Effector memory CD4-positive, alpha-beta T cell (primary cell): Measurements from ENCODE around the gene TMEM250.
A peak's percentile ranks its signal among the peaks of the same experiment; 100 is the strongest.

Source experiments
- DNase-seq, 3 donors: peaks; one replicate each; pipeline ENCODE4 v3.0.0-alpha.2; 2020
- H3K27ac ChIP-seq: 2 replicates; pipeline ENCODE4 v1.7.0; 2013; ENCODE audit warnings: mild to moderate bottlenecking, low read length, moderate library complexity; ENCODE audit not compliant: insufficient read depth, poor library complexity, severe bottlenecking
- H3K27me3 ChIP-seq: replicated peaks from 2 replicates; pipeline ENCODE4 v1.7.0; 2013; ENCODE audit warnings: mild to moderate bottlenecking, low read length; ENCODE audit not compliant: insufficient read depth, control insufficient read depth, poor library complexity, severe bottlenecking
- H3K36me3 ChIP-seq: 2 replicates; pipeline ENCODE4 v1.7.0; 2013; ENCODE audit warnings: mild to moderate bottlenecking, low read length, moderate library complexity; ENCODE audit not compliant: control insufficient read depth, insufficient read depth
- H3K4me1 ChIP-seq: 2 replicates; pipeline ENCODE4 v1.7.0; 2013; ENCODE audit warnings: low read length, mild to moderate bottlenecking; ENCODE audit not compliant: control insufficient read depth, insufficient read depth, poor library complexity, severe bottlenecking
- H3K4me3 ChIP-seq: 2 replicates; pipeline ENCODE4 v1.7.0; 2013; ENCODE audit warnings: low read length, low read depth, mild to moderate bottlenecking; ENCODE audit not compliant: insufficient read depth, poor library complexity, severe bottlenecking
- H3K9me3 ChIP-seq: 2 replicates; pipeline ENCODE4 v1.7.0; 2013; ENCODE audit warnings: mild to moderate bottlenecking, low read length, moderate library complexity; ENCODE audit not compliant: control insufficient read depth

Gene TMEM250

DNA sequence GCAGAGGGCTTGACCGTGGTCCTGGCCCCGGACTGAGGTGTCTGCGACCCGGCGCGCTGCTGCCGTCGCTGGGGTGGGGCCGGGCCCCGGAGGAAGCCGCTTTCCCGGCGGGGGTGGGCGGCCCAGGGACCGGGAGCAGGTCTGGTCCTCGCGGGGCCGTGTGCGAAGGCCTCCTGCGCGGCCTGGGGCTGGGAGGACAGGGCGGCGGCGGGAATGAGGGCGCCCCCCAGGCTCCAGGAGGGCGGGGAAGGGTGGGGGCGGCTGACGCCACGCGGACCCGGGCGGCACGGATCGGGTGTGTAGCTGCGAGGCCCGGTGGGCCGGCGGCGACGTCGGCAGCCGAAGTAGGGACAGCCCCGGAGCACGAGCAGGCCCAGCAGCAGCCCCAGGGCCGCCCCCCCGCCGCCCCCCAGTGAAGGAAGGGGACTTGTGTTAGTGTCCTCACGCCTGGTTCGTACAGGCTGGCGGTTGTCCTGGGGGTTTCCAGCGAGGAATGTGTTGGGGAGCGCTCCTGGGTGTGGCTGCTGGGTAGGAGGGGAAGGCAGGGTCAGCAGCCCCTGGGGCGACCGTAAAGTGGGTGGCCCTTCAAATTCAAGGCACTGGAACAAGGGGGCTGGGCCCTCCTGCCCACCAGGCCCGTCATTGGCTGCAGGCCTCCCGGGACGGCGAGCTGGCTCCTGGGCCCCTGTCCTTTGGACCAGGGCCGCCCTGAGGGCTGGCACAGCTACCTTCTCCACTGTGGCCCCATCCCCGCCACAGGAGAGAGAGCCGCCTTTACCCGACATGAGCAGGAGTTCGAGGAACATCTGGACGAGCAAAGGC, 597 bp upstream of the TMEM250 start:
- peaks cover 21% of the 10 kb centered on the region for H3K36me3 ChIP-seq
- H3K27me3 ChIP-seq: no peaks in the 10 kb centered on the region
- peak overlapping the region; percentile 72 for H3K4me3 ChIP-seq
- no peaks in the 10 kb centered on the region for H3K9me3 ChIP-seq
- peak in 1 of 3 donors; percentile 30 for DNase-seq
- H3K4me1 ChIP-seq: peaks cover 24% of the 10 kb centered on the region
- peak overlapping the region; percentile 87 for H3K27ac ChIP-seq

- Histone ChIP-seq H3K27me3 (no peaks in the 10 kb centered on the region), H3K4me3 (peak overlapping the region; percentile 72), H3K9me3 (no peaks in the 10 kb centered on the region), H3K36me3 (peaks cover 22% of the 10 kb centered on the region), H3K4me1 (peaks cover 22% of the 10 kb centered on the region), H3K27ac (peak overlapping the region; percentile 87)
- DNase-seq: no peak
Measured at GRCh38 chr9:136117916-136118319, 757 bp downstream of the TMEM250 start.

DNA sequence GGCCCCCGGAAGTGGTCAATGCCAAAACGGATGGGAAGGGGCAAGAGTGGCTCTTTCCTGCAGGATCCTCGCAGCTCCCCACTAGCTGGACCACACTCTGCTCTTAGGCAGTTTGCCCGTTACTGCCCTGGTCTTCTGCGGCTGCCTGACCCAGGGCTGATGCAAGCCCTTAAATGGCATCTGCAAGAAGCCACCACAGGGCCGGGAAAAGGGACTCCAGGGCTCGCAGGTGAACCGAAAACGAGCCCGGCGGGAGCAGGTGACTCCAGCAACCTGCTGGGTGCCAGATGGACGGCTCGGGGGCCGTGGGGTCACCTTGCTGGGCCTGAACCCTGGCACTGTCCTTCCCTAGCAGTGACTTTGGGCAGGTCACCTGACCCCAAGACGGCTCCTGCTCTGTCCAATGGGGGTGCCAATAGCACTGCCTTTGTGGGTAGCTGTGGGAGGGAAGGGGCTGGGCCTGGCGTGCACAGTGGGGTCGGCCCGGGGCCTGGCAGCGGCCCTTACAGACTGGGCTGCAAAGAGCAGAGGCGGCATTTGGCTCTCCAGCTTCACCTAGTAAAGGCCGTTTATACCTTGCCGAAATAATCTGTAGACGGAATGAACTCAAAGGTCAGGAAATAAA, 1.3 kb downstream of the TMEM250 start:
- Histone ChIP-seq H3K27me3 (no peaks in the 10 kb centered on the region), H3K27ac (peak overlapping the region; percentile 87), H3K9me3 (no peaks in the 10 kb centered on the region), H3K36me3 (peaks cover 22% of the 10 kb centered on the region), H3K4me1 (peaks cover 18% of the 10 kb centered on the region), H3K4me3 (peak overlapping the region; percentile 72)
- no peak for DNase-seq

DNA sequence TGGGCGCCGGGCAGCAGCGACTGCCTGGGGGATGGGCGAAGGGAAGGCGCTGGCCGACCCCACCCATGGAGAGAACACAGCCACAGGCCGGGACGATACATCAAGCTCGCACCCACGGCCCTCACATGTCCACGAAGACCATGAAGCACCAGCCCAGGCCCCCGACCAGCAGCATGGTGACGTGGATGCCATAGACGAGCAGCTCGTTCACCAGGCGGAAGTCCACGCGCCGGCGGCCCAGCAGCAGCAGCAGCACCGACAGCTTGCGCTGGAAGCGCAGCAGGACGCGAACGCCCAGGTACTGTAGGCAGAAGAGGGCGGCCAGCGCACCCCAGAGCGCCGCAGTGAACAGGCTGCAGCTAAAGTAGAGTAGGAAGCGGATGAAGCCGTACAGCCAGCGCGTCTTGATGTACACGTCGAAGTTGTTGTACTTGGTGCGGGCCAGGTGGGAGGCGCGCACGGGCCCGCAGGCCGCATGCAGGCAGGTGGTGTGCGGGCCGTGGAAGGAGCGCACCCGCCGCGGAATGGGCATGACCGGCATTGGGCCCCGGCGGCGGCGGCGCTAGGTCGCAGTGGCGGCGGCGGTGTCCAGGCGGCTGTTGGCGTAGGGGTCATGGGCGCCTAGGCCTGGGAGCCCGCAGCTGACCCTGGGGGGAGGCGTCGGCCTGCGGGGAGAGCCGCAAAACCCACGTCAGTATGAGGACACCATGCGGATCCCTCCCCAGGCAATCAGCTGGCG, 2.1 kb downstream of the TMEM250 start:
- Histone ChIP-seq H3K4me3 (no peak overlapping the region), H3K9me3 (no peaks in the 10 kb centered on the region), H3K36me3 (peaks cover 22% of the 10 kb centered on the region), H3K27ac (no peak overlapping the region), H3K27me3 (no peaks in the 10 kb centered on the region), H3K4me1 (peaks cover 18% of the 10 kb centered on the region)
- no peak for DNase-seq

DNA sequence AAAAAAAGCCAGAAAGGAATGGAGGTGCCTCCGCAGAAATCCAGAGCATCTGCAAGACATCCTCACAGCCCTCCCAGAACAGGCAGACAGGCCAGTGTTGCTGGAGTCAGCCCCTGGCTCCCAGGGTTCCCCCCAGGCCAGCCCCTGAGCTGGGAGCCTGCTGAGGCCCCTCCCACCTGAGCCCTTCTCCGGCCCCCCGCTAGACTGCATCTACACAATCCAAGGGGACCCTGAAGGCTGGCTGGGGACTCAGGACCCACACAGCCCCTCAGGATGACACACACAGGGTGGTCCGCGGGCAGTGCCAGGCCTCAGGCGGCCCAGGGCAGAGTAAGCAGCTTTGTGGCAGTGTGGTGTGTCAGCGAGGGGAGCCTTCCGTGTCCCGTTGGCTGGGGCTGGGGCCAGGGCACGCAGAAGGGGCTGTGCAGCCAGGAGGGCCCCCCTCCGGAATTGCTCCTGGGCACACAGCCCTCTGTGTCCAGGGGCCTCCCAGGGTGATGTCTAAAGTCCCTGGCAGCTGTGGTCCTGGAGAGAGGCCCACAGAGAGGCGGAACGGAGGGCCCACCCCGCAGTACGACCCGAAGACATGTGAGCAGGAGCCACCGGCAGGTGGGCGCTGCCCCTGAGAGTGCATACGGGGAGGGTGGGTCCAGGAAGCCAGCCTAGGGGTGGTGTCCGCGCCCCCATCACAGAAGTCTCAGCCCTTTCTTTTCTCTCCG, 2.9 kb downstream of the TMEM250 start:
- Histone ChIP-seq H3K27me3 (no peaks in the 10 kb centered on the region), H3K9me3 (no peaks in the 10 kb centered on the region), H3K27ac (no peak overlapping the region), H3K4me3 (no peak overlapping the region), H3K4me1 (peaks cover 24% of the 10 kb centered on the region), H3K36me3 (peaks cover 22% of the 10 kb centered on the region)
- DNase-seq: no peak

DNA sequence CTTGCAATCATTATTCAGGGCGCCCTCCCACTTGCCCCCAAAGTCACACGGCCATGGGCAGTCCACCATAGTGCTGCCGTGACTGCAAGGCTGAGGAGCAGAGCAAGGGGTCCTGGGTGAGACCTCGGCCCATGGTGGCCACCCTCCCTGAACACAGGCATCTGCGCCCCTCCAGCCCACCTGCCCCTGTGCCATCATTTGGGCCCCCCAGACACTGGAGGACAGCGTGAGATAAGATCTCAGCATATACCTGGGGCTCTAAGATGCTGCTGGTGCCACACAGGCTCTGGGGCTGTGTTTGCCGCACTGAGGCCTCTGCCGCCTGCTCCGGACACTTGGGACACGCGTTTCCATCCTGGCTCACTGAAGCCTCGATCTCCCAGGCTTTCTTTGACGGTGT, 3.5 kb downstream of the TMEM250 start:
- Histone ChIP-seq H3K36me3 (peaks cover 22% of the 10 kb centered on the region), H3K9me3 (no peaks in the 10 kb centered on the region), H3K27me3 (no peaks in the 10 kb centered on the region), H3K4me1 (peaks cover 29% of the 10 kb centered on the region), H3K27ac (no peak overlapping the region), H3K4me3 (no peak overlapping the region)
- DNase-seq: no peak

DNA sequence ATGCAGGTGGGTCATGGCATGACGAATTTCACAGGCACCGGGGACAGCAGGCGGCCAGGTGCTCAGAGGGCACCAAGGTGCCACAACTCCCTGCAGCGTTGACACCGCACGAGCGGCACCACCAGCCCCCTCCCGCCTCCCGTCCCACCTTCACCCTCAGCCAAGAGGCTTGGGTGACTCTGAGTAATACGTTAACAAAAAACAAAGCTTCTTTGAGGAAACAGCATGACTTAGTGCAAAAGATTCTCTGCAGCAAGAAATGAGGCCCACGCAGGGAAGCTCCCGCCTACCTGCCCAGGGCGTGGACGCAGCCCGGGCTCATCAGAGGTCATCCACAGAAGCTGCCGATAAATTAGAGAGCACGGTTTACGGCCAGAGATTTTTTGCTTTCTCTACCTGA, 4.1 kb downstream of the TMEM250 start:
- no peak for DNase-seq
- H3K27ac ChIP-seq: no peak overlapping the region
- H3K4me1 ChIP-seq: peaks cover 29% of the 10 kb centered on the region
- peaks cover 22% of the 10 kb centered on the region for H3K36me3 ChIP-seq
- H3K9me3 ChIP-seq: no peaks in the 10 kb centered on the region
- no peak overlapping the region for H3K4me3 ChIP-seq
- H3K27me3 ChIP-seq: no peaks in the 10 kb centered on the region

GRCh38 chr9:136112541-136112940, 6.1 kb downstream of the TMEM250 start:
- DNase-seq: no peak
- Histone ChIP-seq H3K9me3 (no peaks in the 10 kb centered on the region), H3K27ac (peak overlapping the region; percentile 35), H3K27me3 (no peaks in the 10 kb centered on the region), H3K4me3 (no peak overlapping the region), H3K36me3 (peaks cover 22% of the 10 kb centered on the region), H3K4me1 (peaks cover 38% of the 10 kb centered on the region)

- Histone ChIP-seq H3K27me3 (no peaks in the 10 kb centered on the region), H3K27ac (no peak overlapping the region), H3K4me1 (peaks cover 39% of the 10 kb centered on the region), H3K9me3 (no peaks in the 10 kb centered on the region), H3K36me3 (peaks cover 22% of the 10 kb centered on the region), H3K4me3 (no peak overlapping the region)
- no peak for DNase-seq
Measured at GRCh38 chr9:136111910-136112309, 6.8 kb downstream of the TMEM250 start.
